Nephron progenitor cell (in vitro differentiated cells): ENCODE results near the gene STRA6.

Experiments used
- DNase-seq: peaks from one replicate; pipeline ENCODE4 v3.0.0; 2021
- H3K27ac Mint-ChIP-seq: 2 replicates; pipeline ENCODE4 v1.8.0; 2021; ENCODE audit warnings: mild to moderate bottlenecking, moderate library complexity, mixed read lengths
- H3K27me3 Mint-ChIP-seq: 2 replicates; pipeline ENCODE4 v1.8.0; 2021; ENCODE audit warnings: mild to moderate bottlenecking, low read depth, mixed read lengths; ENCODE audit not compliant: poor library complexity
- H3K36me3 Mint-ChIP-seq: 2 replicates; pipeline ENCODE4 v1.8.0; 2021; ENCODE audit warnings: low read depth, mixed read lengths
- H3K4me1 Mint-ChIP-seq: 2 replicates; pipeline ENCODE4 v1.8.0; 2021; ENCODE audit warnings: mixed read lengths
- H3K4me3 Mint-ChIP-seq: 2 replicates; pipeline ENCODE4 v1.8.0; 2021; ENCODE audit warnings: mild to moderate bottlenecking, moderate library complexity, mixed read lengths
- H3K9me3 Mint-ChIP-seq: 2 replicates; pipeline ENCODE4 v1.8.0; 2021; ENCODE audit warnings: mild to moderate bottlenecking, moderate library complexity, mixed read lengths
- TF ChIP-seq, protein P1 (sequence below): fragments of 200-600 bp; sonication (generic); IDR thresholded peaks from 2 replicates; pipeline ENCODE4 v1.5.0; 2021; ENCODE audit warnings: antibody characterized with exemption

The STRA6 gene

DNA sequence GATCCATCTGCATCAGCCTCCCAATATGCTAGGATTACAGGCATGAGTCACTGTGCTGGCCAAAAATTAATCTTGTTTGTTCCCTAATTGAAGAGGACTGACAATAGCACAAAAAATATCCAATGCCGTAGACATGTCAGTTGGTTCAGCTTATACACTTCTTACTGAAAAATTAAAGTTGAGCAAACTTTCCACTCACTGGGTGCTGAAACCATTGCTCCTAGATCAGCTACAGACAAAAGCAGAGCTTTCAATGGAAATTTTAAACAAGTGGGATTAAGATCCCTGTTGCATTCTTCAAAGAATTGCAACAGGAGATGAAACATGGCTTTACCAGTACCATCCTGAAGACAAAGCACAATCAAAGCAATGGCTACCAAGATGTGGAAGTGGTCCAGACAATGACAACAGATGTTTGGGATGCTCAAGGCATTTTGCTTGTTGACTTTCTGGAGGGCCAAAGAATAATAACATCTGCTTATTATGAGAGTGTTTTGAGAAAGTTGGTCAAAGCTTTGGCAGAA, 56.2 kb downstream of the STRA6 start:
- TF ChIP-seq, protein P1, sequence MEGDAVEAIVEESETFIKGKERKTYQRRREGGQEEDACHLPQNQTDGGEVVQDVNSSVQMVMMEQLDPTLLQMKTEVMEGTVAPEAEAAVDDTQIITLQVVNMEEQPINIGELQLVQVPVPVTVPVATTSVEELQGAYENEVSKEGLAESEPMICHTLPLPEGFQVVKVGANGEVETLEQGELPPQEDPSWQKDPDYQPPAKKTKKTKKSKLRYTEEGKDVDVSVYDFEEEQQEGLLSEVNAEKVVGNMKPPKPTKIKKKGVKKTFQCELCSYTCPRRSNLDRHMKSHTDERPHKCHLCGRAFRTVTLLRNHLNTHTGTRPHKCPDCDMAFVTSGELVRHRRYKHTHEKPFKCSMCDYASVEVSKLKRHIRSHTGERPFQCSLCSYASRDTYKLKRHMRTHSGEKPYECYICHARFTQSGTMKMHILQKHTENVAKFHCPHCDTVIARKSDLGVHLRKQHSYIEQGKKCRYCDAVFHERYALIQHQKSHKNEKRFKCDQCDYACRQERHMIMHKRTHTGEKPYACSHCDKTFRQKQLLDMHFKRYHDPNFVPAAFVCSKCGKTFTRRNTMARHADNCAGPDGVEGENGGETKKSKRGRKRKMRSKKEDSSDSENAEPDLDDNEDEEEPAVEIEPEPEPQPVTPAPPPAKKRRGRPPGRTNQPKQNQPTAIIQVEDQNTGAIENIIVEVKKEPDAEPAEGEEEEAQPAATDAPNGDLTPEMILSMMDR = no peak
- no peaks in the 10 kb centered on the region for H3K4me1 Mint-ChIP-seq
- no peak overlapping the region for H3K4me3 Mint-ChIP-seq
- peaks cover 38% of the 10 kb centered on the region for H3K9me3 Mint-ChIP-seq
- no peak overlapping the region for H3K27ac Mint-ChIP-seq
- no peak for DNase-seq
- H3K27me3 Mint-ChIP-seq = peaks cover 8% of the 10 kb centered on the region
- peaks cover 6% of the 10 kb centered on the region for H3K36me3 Mint-ChIP-seq

DNA sequence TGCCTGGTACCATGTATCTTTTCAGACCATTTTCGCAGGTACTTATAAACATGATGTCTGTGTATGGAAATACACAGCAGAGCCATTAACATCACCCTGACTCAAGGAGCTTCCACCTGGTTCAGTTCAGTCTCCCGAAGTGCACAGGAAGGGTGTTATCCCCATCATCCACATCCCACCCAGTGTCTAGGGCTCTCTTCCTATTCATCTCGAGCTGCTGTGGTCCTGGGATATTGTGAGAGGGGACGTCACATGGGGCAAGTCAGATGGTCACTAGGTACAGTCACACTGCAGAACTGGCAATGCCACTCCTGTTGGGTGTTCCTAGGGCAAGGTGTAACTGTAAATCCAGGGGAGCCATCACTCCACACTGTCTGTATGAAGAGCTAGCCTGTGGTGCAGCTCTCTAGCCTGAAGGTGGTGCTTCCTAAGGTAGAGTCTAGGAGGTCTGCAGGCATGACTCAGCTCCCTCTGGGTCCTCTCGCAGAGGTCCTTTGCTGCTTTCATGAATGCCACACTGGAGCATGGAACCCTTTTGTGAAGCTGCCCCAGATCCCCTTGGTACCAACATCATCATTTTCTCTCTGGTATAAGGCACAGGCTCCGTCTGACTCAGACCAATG, 58.3 kb downstream of the STRA6 start:
- H3K27ac Mint-ChIP-seq = no peak overlapping the region

DNA sequence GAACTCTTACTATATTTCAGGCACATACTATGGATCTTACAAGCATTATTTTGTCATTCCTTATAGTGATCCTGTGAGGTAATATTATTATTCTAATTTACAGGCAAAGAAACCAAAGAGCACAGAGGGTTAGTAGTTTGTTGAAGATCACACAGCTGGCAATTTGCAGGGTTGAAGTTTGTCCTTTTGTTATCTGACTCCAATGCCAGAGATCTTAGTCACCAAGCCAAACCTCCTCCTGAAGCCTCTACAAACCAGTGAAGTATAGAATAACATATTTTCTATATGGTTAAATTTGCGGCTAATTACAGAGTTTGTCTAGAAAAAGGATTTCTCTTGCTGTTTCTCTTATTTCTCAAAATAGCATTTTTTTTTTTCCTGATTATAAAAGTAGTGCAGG, 61.0 kb downstream of the STRA6 start:
- H3K27me3 Mint-ChIP-seq = peaks cover 3% of the 10 kb centered on the region

More for the DNA sequence above, 58.3 kb downstream of the STRA6 start:
- peaks cover 6% of the 10 kb centered on the region for H3K36me3 Mint-ChIP-seq
- H3K4me1 Mint-ChIP-seq = peaks cover 18% of the 10 kb centered on the region
- no peak overlapping the region for H3K4me3 Mint-ChIP-seq
- H3K27me3 Mint-ChIP-seq = peaks cover 7% of the 10 kb centered on the region
- DNase-seq = no peak
- H3K9me3 Mint-ChIP-seq = peaks cover 38% of the 10 kb centered on the region
- TF ChIP-seq, protein P1 = no peak

DNA sequence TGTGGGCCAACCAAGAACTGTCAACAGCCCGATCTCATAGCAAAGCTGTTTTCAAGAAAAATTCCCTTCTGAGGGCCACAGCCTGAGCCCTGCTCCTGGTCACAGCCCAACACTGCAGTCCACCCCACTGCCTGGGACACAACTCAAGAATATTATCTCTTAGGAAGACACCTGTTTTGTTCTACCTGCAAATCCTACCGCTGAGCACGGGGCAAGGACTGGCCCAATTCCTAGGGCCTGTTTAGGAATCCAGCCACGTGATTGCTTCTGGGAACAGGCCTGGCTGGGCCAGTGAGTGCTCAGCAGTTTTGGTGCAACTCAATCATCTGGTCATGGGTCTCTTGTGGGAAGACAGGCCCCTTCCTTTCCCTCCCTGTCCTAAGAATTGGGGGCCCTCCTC, 63.9 kb downstream of the STRA6 start:
- Mint-ChIP-seq H3K9me3 (no peaks in the 10 kb centered on the region), H3K4me1 (peaks cover 67% of the 10 kb centered on the region), H3K27ac (no peak overlapping the region), H3K4me3 (no peak overlapping the region), H3K36me3 (no peaks in the 10 kb centered on the region), H3K27me3 (peaks cover 28% of the 10 kb centered on the region)
- no peak for DNase-seq
- TF ChIP-seq, protein P1 = no peak

More for the DNA sequence above, 61.0 kb downstream of the STRA6 start:
- Mint-ChIP-seq H3K4me3 (no peak overlapping the region), H3K36me3 (no peaks in the 10 kb centered on the region), H3K9me3 (peaks cover 14% of the 10 kb centered on the region), H3K27ac (no peak overlapping the region), H3K4me1 (peaks cover 44% of the 10 kb centered on the region)
- no peak for DNase-seq
- TF ChIP-seq, protein P1 = no peak

DNA sequence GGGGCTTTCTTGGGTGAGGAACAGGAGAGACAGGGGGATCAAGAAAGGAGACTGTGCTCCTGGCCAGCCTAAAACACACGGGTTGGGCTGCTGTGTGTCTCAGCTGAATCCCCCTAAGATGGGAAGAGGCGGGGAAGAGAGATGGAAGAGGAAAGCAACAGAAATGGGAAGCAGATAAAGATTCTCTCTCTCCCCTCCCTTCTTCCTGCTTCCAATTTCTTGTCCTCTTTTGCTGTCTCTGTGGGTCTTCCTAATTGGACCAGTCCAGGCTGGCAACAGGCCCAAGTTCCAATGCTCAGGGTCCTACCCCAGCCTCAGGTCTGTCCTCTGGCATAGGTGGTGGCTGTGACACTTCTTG, 65.1 kb downstream of the STRA6 start:
- Mint-ChIP-seq H3K27ac (peak overlapping the region; percentile 72), H3K36me3 (no peaks in the 10 kb centered on the region), H3K4me1 (peaks cover 67% of the 10 kb centered on the region), H3K4me3 (peak overlapping the region; percentile 82), H3K9me3 (peaks cover 9% of the 10 kb centered on the region), H3K27me3 (peaks cover 39% of the 10 kb centered on the region)
- TF ChIP-seq, protein P1 = no peak
- no peak for DNase-seq
